ENCODE measurements around the gene FRS2.

The FRS2 gene

DNA sequence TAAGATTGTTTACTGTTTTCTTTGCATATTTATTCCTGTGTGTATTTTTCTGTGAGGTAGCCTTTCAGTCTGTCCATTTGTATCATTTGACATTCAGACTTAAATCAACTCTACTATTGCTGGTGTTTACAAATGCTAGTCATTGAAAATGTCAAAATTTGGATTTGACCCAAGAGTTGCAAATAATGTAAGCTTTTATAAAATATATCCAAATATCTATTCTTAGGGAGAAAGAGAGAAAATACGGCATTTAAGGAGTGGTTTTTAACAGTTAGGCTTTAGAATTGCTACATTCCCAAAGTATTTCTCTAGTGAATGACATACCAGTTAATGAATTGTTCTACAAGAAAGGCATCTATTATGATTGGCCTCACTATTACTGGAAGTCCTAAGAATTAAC is 37.9 kb downstream of the FRS2 start:
- DNase-seq: no peak

DNA sequence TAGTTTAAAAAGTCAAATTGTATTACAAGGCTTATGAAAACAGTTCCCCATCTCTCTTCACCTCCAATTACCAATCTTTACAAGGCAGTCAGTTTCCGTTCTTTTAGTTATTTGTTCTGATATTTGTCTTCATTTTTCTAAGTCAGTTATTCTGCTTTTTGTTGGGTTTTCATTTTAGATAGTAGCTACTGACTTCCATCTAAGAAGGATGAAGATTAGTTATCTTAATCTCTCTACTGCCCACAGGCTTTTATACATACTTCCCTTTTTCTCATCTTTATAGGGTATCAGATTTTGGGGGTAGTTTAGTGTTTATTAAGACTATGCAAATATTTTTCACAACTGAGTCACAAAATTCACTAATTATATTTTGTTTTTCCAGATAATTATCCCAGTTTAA is 38.4 kb downstream of the FRS2 start:
- DNase-seq: no peak

DNA sequence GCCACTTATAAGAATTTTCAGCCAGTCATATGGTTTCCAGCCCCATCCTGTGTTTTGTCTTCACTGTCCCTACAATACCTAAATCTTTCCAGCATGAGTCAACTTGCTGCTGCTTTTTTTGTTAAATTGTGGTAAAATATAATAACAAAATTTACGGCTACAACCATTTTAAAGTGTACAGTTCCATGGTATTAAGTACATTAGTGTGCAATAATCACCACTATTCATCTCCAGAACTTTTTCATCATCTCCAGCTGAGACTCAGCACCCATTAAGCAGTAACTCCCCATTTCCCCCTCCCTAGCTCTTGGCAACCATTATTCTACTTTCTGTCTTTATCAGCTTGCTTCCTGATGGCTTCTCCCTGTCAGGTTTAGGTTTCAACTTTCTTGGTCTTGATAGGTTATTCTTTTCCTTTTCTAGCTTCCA is 39.1 kb downstream of the FRS2 start:
- no peak for DNase-seq

DNA sequence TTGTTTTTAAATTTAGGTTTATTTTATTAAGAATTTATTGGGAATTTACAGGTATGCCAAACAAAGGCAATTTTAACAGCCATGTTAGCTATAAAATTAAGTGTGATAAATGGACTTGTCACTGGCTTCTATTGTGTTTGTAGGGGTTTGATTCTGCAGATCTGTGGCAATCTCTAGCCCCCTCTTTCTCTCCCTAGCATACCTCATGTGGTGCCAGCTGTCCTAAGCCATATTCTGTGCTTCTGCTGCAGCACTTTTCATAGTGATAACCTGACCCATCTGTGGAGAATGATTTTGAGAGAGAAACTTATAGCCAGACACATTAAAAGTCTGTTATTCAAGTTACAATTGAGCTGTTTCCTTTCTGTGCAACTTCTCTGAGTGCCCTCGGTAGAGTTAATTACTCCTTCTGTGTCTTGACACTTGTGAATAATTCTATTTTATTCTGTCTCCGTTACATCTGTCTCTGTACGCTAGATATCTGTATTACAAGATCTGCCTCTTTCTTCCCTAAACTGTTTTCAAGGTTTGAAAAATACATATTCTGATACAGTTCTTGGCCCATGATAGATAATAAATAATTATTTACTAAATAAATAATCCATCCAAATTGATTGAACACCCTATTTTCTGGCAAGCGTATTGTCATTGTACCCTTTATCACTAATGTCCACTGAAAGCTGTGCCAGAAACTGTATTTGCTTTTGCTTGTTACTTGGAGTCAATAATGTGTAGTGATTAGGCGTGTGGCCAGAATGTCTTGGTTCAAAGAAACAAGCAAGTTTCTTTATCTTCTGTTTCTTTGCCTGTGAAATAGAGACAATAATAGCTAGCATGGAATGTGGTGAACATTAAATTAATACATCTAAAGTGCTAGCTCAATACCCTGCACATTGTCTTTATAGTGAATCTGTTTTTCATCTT is 40.0 kb downstream of the FRS2 start:
- DNase-seq: no peak

DNA sequence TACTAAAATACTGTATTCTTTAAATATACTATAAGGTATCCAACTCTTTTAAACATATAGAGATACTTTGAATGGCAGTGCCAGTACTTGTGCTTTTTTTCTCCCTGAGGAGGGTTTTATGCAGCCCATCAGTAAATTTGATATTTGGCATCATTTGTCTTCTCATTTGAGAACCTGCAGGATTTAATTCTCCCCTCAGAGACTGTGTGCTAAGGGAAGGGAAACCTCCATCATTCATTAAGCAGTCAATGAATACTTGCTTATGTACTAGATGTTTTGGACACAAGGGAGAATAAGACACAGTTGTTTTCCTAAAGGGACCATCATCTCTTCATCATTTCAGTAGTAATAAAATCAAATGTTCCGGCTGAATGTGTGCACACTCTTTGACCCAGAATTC is 40.8 kb downstream of the FRS2 start:
- no peak for DNase-seq

DNA sequence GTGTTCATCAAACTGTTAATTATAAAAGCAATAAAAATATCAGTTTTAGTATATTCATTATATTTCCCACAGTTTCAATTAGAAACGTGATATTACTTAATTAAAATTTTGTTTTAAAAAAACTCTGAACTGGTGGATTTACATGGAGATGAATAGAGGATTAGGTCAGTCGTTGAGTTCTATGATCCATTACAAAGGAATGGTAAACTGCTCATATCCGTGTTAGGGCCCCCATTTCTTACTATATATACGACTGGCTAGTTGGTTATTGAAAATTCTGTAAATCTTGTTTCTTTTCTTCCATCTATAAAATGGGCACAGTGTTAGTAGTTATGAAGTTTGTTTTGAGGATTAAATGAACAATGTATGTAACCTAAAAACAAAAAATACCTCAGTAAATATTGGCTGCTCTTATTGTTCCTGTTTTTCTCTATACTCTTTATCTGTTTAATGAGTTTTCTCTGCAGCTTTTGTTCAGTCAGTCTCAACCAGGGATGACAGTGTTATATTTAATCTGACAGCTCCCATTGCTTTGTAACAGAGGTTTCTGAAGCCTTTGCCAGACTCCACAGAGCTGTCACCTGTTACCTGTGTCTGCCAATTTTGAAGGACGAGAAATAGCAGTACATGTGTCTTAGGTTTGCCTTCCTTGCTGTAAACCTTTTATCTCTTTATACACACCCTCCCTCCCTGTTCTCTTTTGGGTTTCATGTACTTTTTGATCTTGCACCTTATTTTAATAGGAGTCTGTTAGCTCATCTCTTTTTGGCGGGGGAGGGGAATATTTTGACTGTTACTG is 41.5 kb downstream of the FRS2 start:
- DNase-seq: no peak

DNA sequence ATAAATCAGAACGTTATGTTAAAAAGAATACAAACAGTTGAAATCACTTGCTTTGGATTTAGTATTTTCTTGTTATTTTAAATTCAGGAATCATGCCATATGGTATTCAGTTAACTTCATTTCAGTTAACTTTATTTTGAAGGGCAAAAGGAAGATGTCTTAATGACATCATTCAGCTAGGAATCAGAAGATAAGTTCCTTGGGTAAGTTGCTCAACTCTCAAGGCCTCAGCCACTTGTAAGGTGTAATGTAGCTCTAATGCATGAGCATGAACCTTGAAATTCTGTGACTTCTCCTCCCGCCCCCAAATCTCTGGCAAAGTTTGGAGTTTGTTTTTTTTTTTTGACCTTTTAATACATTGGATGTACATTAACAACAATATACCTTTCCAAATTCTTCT is 42.6 kb downstream of the FRS2 start:
- no peak for DNase-seq

DNA sequence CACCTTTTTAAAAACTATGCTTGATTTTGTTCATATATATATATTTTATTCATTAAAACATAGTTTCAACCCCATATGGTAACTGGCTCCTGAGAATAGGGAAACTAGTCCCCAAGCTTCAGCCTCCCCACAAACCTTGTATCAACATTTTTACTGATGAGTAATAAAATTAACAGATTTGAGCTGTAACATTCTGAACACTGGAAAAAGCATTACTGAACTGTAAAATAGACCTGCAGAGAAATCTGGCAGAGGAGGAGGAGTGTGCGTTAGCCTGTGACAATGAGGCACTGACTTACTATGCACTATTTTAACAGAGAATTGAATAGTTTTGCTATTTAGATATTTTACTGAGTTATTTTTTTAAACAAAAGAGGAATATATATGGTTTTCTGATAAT is 43.1 kb downstream of the FRS2 start:
- DNase-seq: no peak

DNA sequence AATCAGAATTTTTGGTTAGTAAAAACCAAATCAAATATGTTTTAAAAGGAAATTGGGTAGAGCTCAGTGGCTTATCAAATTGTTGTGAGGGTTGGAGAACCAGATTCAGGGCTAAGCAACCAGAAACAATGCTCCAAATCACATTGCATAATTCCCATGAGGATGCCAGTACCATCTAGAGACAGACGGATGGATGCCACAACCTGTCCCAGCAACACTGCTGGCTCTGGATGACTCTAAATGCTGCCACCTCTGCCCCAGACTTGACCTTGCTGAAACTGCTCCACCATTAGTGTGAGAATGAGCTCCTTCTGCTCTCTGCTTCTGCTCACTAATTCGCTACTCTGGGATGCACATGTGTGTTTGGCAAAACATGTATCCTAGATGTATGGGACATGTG is 43.9 kb downstream of the FRS2 start:
- DNase-seq: no peak

DNA sequence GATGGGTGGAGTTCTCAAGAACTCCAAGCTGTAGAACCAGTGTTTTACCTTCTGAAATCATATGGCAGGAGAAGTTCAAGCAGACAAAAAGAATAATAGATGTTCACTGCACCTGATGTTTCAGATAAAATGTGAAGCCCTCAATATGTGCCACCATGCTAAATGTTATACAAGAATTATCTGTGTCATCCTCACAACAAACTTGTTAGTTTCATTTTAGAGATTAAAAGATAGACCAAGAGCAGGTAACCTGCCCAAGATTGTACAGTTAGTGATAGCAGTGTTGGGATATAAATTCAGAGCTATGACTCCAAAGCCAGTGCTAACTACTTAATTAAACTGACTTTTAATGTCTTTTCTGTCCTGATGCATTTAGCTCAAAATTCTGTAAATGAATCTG is 44.7 kb downstream of the FRS2 start:
- no peak for DNase-seq

DNA sequence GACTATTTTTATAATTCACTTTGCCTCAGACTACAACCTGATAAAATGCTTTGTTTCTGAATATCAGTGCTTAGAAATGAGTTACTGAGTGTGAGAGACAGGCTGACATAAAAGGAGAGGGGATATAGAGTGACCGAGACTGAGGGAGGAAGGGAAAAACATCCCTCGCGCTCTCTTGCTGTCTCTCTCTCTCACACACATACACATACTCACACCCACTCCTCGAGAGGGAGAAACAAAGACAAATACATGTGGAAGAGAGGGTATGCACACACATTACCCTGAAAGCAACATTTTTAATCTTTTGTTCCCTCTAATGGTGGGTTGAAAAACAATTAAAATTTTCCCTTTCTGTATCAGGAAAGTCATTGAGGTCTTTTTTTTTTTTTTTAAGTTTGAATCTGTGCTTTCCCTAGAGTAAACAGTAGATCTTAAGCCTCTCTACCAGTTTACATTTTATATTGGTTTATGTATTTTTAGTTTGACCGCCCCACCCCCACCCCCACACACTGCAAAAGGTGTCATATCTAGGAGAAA is 45.3 kb downstream of the FRS2 start:
- DNase-seq: no peak

DNA sequence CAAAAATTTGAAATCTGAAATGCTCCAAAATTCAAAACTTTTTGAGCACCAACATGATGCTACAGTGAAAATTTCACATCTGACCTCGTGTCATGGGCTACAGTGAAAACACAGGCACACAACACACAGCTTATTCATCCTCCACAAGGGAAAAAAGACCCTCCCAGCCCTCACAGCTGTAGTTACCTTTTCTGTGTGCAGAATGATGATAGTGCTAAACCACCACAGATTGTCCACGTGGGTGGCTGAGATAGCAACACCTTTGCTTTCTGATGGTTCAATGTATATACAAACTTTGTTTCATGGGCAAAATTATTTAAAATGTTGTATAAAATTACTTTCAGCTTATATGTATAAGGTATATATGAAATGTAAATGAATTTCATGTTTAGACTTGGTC is 46.8 kb downstream of the FRS2 start:
- DNase-seq: no peak

DNA sequence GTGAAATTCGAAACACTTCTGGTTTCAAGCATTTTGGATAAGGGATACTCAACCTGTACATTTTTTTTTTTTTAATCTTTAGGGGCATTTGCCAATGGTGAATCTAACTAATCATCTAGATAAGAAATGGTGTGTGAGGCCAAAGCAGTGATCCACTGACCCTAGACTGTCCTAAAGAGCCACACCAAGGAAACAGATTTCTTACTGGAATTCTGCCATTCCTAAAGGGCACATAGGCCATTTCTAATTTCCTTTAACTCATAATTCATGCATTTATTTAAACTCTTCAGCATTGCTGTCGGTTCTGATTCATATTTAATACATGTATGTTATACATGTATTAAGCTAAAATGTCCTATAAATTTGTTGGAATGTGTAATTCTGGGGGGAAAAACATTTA is 47.2 kb downstream of the FRS2 start:
- DNase-seq: no peak

DNA sequence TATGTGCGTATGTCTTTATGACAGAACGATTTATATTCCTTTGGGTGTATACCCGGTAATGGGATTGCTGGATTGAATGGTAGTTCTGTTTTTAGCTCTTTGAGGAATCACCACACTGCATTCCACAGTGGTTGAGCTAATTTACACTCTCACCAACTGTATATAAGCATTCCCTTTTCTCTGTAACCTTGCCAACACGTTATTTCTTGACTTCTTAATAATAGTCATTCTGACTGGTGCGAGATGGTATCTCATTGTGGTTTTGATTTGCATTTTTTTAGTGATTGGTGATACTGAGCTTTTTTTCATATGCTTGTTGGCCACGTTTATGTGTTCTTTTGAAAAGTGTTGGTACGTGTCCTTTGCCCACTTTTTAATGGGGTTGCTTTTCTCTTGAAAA is 49.7 kb downstream of the FRS2 start:
- DNase-seq: no peak

DNA sequence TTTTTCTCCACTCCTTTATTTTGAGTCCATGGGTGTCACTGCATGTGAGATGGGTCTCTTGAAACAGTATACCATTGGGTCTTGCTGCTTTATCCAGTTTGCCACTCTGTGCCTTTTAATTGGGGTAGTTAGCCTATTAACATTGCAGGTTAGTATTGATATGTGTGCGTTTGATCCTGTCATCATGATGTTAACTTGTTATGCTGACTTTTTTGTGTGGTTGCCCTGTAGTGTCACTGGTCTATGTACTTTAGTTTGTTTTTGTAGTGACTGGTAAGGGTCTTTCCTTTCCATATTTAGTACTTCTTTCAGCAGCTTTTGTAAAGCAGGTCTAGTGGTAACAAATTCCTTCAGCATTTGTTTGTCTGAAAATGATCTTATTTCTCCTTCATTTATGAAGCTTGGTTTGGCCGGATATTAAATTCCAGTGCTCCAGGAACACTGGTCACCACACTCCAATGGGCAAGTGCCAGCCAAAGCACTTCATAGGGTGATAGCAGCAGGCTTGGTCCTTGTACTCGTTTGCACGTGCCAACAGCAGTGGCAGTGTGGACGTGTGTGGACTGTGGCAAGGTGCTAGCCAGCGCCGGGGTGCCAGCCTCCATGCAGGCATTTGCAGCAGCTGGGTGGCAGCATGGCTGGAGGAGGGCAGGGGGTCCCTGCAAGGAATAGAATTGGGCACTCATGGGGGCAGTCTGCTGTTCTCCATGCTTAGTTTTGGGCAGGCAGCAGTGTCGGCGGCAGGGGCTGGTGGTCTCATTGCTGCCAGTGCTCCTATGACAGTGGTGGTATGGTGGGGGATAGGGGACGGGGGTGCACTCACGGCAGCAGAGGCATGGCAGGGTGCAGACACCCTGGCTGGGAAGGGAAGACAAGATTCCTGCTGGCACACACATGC is 53.5 kb downstream of the FRS2 start:
- no peak for DNase-seq

DNA sequence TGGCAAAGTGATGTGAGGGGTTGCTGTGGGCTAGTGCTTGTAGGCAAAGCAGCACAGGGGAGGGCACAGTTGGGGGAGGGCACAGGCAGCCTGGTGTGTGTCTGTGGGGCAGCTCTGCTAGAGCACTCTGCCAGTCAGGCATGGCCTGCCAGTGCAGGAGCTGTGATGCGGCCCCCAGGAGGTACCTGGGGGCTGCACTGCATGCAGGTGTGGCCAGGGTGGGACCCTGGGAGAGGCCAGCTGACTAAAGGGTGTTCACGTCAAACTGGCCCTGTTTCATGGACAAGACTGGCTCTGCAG is 54.1 kb downstream of the FRS2 start:
- no peak for DNase-seq

DNA sequence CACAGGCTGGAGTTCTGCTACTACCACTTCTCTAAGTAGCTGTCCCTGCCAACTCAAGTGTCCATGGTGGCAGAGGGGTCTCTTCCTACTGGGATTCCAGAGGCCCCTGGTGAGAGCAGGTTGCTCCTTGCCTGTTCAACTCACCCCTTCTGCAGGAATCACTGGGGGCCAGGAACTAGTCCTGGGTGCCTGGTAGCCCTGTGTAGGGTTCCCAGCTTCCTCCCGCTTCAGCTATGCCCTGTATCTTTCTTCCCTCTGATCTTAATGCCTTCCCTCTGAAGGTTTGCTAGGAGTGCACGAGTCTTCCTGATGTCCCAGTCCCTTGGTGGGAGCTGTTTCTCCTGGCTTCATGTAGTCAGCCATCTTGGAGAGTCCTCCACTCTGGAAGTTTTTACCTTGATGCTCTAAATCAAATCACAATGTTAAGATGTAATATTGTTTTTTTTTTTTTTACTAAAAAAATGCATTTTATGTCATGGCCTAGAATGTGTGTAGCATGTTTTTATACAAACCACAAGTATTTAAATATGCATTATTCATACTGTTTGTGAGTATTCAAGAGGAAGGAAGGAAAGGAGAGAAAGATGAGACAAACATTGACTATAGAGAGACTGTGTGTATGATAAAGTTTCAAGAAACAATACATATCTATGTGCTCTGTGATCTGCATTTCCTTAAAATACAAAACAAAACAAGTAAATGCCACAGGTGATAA is 54.7 kb downstream of the FRS2 start:
- no peak for DNase-seq

DNA sequence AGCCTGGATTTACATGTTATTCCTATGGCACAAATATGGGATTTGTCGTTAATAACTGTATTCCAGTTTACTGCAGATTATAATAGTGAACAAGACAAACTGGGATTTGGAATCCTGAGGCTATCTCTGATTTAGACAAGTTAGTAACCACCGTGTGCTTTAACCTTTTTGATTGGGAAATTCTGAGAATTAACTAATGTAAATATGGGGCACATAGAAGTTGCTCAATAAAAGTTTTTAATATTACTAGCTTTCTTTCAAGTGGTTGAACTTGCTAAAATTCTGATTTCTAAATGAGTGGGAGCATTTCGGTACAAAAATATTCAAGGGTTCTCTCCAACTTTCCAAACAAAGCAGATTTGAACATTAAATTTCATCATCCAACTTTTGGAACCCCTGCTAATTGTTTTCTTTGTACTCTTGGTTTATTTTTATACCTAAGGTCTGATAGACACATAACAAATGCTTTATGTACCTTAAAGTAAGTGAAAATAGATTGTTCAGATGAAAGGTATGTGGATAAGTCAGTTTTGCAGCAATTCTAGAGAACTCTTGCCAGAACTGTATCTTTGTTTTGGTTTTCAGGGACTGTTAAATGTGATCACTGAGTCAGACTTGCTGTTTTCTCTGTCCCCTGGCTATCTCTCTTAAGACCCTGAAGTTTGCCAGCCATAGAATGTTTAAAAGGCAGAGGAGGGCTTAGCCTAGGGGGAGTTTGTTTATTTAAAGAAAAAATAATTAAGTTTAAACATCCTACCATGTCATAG is 57.5 kb downstream of the FRS2 start:
- DNase-seq: no peak

DNA sequence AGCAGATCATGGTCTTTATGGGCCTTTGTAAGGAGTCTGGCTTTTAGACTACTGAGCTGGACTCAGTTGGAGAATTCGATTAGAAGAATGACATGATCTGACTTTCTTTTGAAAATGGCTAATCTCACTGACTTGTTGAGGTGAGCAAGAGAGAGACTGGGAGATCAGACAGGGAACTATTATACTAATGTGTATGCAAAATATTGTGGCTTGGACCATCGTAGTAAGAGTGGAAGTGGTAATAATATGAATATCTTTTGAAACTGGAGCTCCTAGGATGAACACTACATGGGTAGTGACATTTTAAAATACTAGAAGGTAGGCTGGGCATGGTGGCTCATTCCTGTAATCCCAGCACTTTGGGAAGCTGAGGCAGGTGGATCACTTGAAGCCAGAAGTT is 58.8 kb downstream of the FRS2 start:
- no peak for DNase-seq

DNA sequence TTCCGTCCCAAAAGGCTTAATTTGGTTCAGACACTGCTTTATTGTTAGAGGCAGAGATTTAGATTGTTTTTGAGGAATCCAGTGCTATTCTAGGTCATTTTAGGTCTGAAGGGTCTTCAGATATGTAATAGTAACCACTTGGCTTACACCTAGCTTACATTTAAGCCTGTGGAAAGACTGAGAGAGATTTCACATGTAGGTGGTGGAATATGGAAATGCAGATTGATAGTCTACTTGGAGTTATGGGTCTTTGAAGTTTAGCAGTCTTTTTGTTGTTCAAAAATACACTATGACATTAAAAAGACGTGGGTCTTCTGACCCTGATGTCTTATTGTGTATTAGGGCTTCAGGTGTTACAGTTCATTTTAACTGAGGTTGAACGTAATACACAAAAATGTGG is 63.7 kb downstream of the FRS2 start:
- DNase-seq: no peak

DNA sequence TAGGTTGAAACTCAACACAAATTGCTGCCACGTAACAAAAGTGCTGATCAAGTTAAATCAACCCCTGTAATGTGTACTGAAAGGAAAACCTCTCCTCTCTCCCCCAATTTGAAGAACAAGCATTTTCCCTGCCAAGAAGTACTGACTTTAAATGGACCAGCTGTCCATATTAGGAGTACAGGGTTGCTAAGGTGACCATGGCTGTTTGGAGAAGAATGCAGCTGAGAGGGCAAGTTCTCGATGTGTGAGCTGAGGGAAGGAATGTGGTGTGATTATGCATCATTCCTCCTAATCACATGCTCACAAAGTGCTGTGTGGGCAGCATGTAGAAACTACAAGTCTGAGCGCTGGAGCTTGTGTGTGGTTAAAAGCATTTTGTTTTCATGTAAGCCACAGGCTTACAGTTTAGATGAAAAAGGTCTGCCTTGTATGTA is 64.2 kb downstream of the FRS2 start:
- no peak for DNase-seq

DNA sequence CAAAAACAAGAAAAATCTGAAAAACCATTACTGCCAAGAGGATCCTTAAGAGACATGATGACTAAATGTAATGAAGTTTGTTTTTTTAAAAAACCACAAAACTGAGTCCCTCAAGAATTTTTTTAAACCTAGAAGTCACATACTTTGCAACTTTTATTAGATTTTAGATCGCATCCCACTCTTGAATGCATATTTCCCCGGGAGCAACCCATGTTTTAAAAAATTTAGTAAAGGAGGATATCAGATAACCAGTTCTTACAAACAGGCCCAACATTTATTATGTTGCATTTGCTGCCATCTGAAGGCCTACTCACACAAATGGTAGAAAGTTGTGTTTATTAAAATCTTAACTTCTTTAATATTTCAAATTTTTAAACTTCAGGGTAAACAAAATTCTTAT is 70.8 kb downstream of the FRS2 start:
- DNase-seq: no peak
